HEK293 (cell line): ENCODE measurements around the gene ETV6.

Experiments used
- CTCF ChIA-PET: fragments of 350-600 bp; formaldehyde crosslinking; extraction: SDS; loops from one replicate; lab custom pipeline; 2021; ENCODE audit warnings: antibody characterized with exemption; lab: Yijun Ruan, JAX
- POLR2A ChIA-PET: fragments of 300-600 bp; formaldehyde crosslinking; extraction: SDS; loops from one replicate; lab custom pipeline; 2020; ENCODE audit warnings: antibody characterized with exemption, inconsistent platforms; lab: Yijun Ruan, JAX
- H3K27ac ChIP-seq: fragments of 200-500 bp; sonication (Bioruptor generic); 2 replicates; pipeline ENCODE4 v1.5.1; 2014; ENCODE audit warnings: low read depth, low read length, control low read depth, inconsistent platforms; ENCODE audit errors: extremely low read depth
- H3K36me3 ChIP-seq, 2 experiments: fragments of 200-500 bp in 1 of 2; sonication (Bioruptor generic) in 1 of 2; 1 replicate in 1 of 2; 2 replicates in 1 of 2; pipeline ENCODE4 v1.5.1; 2014 to 2017; ENCODE audit warnings: inconsistent platforms in 2 of 2, low read length in 2 of 2; ENCODE audit not compliant: control insufficient read depth in 2 of 2, insufficient read depth in 1 of 2
- H3K4me1 ChIP-seq: fragments of 200-500 bp; sonication (Bioruptor generic); 2 replicates; pipeline ENCODE4 v1.5.1; 2014; ENCODE audit warnings: mild to moderate bottlenecking, low read length, inconsistent platforms; ENCODE audit not compliant: control insufficient read depth, insufficient read depth
- H3K4me3 ChIP-seq: 2 replicates; pipeline ENCODE4 v1.5.1; 2011; ENCODE audit warnings: low read depth, mild to moderate bottlenecking, control low read depth, low read length, moderate library complexity
- H3K9me3 ChIP-seq: fragments of 200-500 bp; sonication (Bioruptor generic); 2 replicates; pipeline ENCODE4 v1.5.1; 2014; ENCODE audit warnings: low read depth, low read length, inconsistent platforms; ENCODE audit not compliant: control insufficient read depth, insufficient read depth
- BCL6B ChIP-seq: fragments of 450-650 bp; formaldehyde crosslinking; IDR thresholded peaks from 2 replicates; pipeline ENCODE4 v1.5.1; 2017; ENCODE audit warnings: missing biosample characterization, missing genetic modification characterization
- HIC1 ChIP-seq: fragments of 450-650 bp; formaldehyde crosslinking; IDR thresholded peaks from 2 replicates; pipeline ENCODE4 v1.5.1; 2016; ENCODE audit warnings: missing biosample characterization, missing genetic modification characterization
- KLF1 ChIP-seq: fragments of 450-650 bp; formaldehyde crosslinking; IDR thresholded peaks from 2 replicates; pipeline ENCODE4 v1.5.1; 2016; ENCODE audit warnings: missing biosample characterization, missing genetic modification characterization
- MZF1 ChIP-seq: fragments of 450-650 bp; formaldehyde crosslinking; IDR thresholded peaks from 2 replicates; pipeline ENCODE4 v1.5.1; 2017; ENCODE audit warnings: missing biosample characterization, missing genetic modification characterization, borderline replicate concordance
- OVOL3 ChIP-seq: fragments of 450-650 bp; formaldehyde crosslinking; IDR thresholded peaks from 2 replicates; pipeline ENCODE4 v1.5.1; 2016; ENCODE audit warnings: missing biosample characterization, missing genetic modification characterization
- SP2 ChIP-seq: fragments of 450-650 bp; formaldehyde crosslinking; IDR thresholded peaks from 2 replicates; pipeline ENCODE4 v1.5.1; 2016; ENCODE audit warnings: missing biosample characterization, missing genetic modification characterization
- ZBTB10 ChIP-seq: fragments of 450-650 bp; formaldehyde crosslinking; IDR thresholded peaks from 2 replicates; pipeline ENCODE4 v1.5.1; 2016; ENCODE audit warnings: missing biosample characterization, missing genetic modification characterization
- ZBTB20 ChIP-seq: fragments of 450-650 bp; formaldehyde crosslinking; IDR thresholded peaks from 2 replicates; pipeline ENCODE4 v1.5.1; 2016; ENCODE audit warnings: missing biosample characterization, missing genetic modification characterization
- ZFP3 ChIP-seq: fragments of 450-650 bp; formaldehyde crosslinking; IDR thresholded peaks from 2 replicates; pipeline ENCODE4 v1.5.1; 2016; ENCODE audit warnings: low read depth, missing biosample characterization, missing genetic modification characterization
- ZNF133 ChIP-seq: fragments of 450-650 bp; formaldehyde crosslinking; IDR thresholded peaks from 2 replicates; pipeline ENCODE4 v1.5.1; 2016; ENCODE audit warnings: missing biosample characterization, missing genetic modification characterization
- ZNF140 ChIP-seq: fragments of 450-650 bp; formaldehyde crosslinking; IDR thresholded peaks from 2 replicates; pipeline ENCODE4 v1.5.1; 2016; ENCODE audit warnings: missing biosample characterization, missing genetic modification characterization
- ZNF155 ChIP-seq: fragments of 450-650 bp; formaldehyde crosslinking; IDR thresholded peaks from 2 replicates; pipeline ENCODE4 v1.5.1; 2016; ENCODE audit warnings: missing biosample characterization, missing genetic modification characterization
- ZNF335 ChIP-seq: fragments of 450-650 bp; formaldehyde crosslinking; conservative IDR thresholded peaks from 2 replicates; pipeline ENCODE4 v1.5.1; 2016; ENCODE audit warnings: missing biosample characterization, missing genetic modification characterization
- ZNF354C ChIP-seq: fragments of 450-650 bp; formaldehyde crosslinking; IDR thresholded peaks from 2 replicates; pipeline ENCODE4 v1.5.1; 2016; ENCODE audit warnings: missing biosample characterization, missing genetic modification characterization, low read depth, borderline replicate concordance
- ZNF529 ChIP-seq: fragments of 450-650 bp; formaldehyde crosslinking; IDR thresholded peaks from 2 replicates; pipeline ENCODE4 v1.5.1; 2017; ENCODE audit warnings: missing genetic modification characterization, missing biosample characterization; ENCODE audit not compliant: insufficient replicate concordance
- ZNF560 ChIP-seq: fragments of 450-650 bp; formaldehyde crosslinking; IDR thresholded peaks from 2 replicates; pipeline ENCODE4 v1.5.1; 2017; ENCODE audit warnings: missing biosample characterization, missing genetic modification characterization, borderline replicate concordance
- ZNF585B ChIP-seq: fragments of 450-650 bp; formaldehyde crosslinking; IDR thresholded peaks from 2 replicates; pipeline ENCODE4 v1.5.1; 2016; ENCODE audit warnings: missing biosample characterization, missing genetic modification characterization
- ZNF610 ChIP-seq: fragments of 450-650 bp; formaldehyde crosslinking; IDR thresholded peaks from 2 replicates; pipeline ENCODE4 v1.5.1; 2016; ENCODE audit warnings: missing biosample characterization, missing genetic modification characterization, borderline replicate concordance
- ZNF624 ChIP-seq: fragments of 450-650 bp; formaldehyde crosslinking; IDR thresholded peaks from 2 replicates; pipeline ENCODE4 v1.5.1; 2017; ENCODE audit warnings: missing biosample characterization, missing genetic modification characterization
- ZNF670 ChIP-seq: fragments of 450-650 bp; formaldehyde crosslinking; IDR thresholded peaks from 2 replicates; pipeline ENCODE4 v1.5.1; 2016; ENCODE audit warnings: missing biosample characterization, missing genetic modification characterization, low read depth
- ZSCAN16 ChIP-seq: fragments of 450-650 bp; formaldehyde crosslinking; IDR thresholded peaks from 2 replicates; pipeline ENCODE4 v1.5.1; 2016; ENCODE audit warnings: missing biosample characterization, missing genetic modification characterization
- TF ChIP-seq, protein P1 (sequence below): fragments of 450-650 bp; formaldehyde crosslinking; IDR thresholded peaks from 2 replicates; pipeline ENCODE4; 2016; ENCODE audit warnings: missing biosample characterization, missing genetic modification characterization
- TF ChIP-seq, protein P2 (sequence below): fragments of 450-650 bp; IDR thresholded peaks from 2 replicates; pipeline ENCODE4 v1.5.1; 2018; ENCODE audit warnings: missing biosample characterization, mild to moderate bottlenecking, missing genetic modification characterization

The ETV6 gene

GRCh38 chr12:11695321-11695720 lies 45.8 kb downstream of the ETV6 start:
- Histone ChIP-seq H3K9me3 (no peaks in the 10 kb centered on the region), H3K27ac (no peak overlapping the region), H3K4me3 (no peak overlapping the region), H3K36me3 (no peaks in the 10 kb centered on the region), H3K4me1 (no peaks in the 10 kb centered on the region)
- TF ChIP-seq ZNF560 (tag by site-specific recombination) (no peak), ZNF335 (tag by site-specific recombination) (no peak), ZNF670 (tag by site-specific recombination) (no peak), MZF1 (no peak), ZFP3 (tag by site-specific recombination) (no peak), BCL6B (tag by site-specific recombination) (no peak), ZNF140 (tag by site-specific recombination) (no peak), ZNF354C (tag by site-specific recombination) (no peak), HIC1 (tag by site-specific recombination) (no peak), ZNF610 (no peak), OVOL3 (tag by site-specific recombination) (no peak)
- ChIA-PET POLR2A (no interaction called here), CTCF (no interaction called here)

- Histone ChIP-seq H3K4me1 (no peaks in the 10 kb centered on the region), H3K9me3 (no peaks in the 10 kb centered on the region), H3K4me3 (no peak overlapping the region)
- CTCF ChIA-PET = no interaction called here
- TF ChIP-seq ZNF624 (tag by site-specific recombination) (no peak), ZNF155 (no peak), ZNF529 (no peak)
- TF ChIP-seq, all 188 proteins: peak for 0
- POLR2A ChIA-PET = no interaction called here
- no peak overlapping the region for H3K27ac ChIP-seq
- no peaks in the 10 kb centered on the region for H3K36me3 ChIP-seq
These were observed 46.6 kb downstream of the ETV6 start for GRCh38 chr12:11696084-11696483.

DNA sequence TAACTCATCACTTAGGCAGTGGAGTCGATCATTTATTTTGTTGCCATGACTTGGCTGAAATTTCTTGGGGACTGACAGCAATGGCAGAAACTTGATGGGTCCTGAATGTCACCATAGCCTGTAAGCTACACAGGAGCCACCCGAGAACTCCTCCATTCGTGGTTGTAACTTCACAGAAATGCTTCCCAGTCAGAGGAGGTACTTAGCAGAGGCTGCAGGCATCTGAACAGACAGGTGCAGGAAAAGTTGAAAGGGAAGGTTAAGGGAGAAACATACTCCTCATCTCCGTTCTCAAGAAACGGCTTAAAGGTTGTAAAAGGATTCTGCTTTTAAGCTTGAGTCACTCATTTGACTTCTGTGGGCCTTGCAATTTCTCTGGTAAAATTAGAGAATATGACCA lies 47.7 kb downstream of the ETV6 start:
- no peak overlapping the region for H3K4me3 ChIP-seq
- H3K9me3 ChIP-seq = no peaks in the 10 kb centered on the region
- H3K4me1 ChIP-seq = no peaks in the 10 kb centered on the region
- ChIA-PET POLR2A (no interaction called here), CTCF (no interaction called here)
- H3K27ac ChIP-seq = no peak overlapping the region
- H3K36me3 ChIP-seq = no peaks in the 10 kb centered on the region
- TF ChIP-seq KLF1 (tag by site-specific recombination) = no peak
- TF ChIP-seq, protein P1, sequence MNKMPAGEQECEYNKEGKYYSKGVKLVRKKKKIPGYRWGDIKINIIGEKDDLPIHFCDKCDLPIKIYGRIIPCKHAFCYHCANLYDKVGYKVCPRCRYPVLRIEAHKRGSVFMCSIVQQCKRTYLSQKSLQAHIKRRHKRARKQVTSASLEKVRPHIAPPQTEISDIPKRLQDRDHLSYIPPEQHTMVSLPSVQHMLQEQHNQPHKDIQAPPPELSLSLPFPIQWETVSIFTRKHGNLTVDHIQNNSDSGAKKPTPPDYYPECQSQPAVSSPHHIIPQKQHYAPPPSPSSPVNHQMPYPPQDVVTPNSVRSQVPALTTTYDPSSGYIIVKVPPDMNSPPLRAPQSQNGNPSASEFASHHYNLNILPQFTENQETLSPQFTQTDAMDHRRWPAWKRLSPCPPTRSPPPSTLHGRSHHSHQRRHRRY (tag by site-specific recombination) = no peak
- TF ChIP-seq ZNF585B (tag by site-specific recombination) = no peak
- TF ChIP-seq ZNF133 (tag by site-specific recombination) = no peak
- TF ChIP-seq, protein P2, sequence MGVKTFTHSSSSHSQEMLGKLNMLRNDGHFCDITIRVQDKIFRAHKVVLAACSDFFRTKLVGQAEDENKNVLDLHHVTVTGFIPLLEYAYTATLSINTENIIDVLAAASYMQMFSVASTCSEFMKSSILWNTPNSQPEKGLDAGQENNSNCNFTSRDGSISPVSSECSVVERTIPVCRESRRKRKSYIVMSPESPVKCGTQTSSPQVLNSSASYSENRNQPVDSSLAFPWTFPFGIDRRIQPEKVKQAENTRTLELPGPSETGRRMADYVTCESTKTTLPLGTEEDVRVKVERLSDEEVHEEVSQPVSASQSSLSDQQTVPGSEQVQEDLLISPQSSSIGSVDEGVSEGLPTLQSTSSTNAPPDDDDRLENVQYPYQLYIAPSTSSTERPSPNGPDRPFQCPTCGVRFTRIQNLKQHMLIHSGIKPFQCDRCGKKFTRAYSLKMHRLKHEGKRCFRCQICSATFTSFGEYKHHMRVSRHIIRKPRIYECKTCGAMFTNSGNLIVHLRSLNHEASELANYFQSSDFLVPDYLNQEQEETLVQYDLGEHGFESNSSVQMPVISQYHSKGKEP (tag by site-specific recombination) = no peak
- TF ChIP-seq ZBTB10 (tag by site-specific recombination) = no peak
- TF ChIP-seq ZBTB20 (tag by site-specific recombination) = no peak
- TF ChIP-seq ZSCAN16 (tag by site-specific recombination) = no peak
- no peak for TF ChIP-seq SP2 (tag by site-specific recombination)
